HG03095 (cell line): ENCODE data around the gene RPS6KA1.
"Not testable (repeated sequence)": the region's sequence is repeated elsewhere in the genome, so short reads cannot be mapped to it uniquely, and the experiment has no call there.

Source experiments
- ATAC-seq: cut with Tn5 transposase; IDR thresholded peaks from one replicate; pipeline ENCODE4 v1.9.1; 2021; ENCODE audit warnings: moderate library complexity; ENCODE audit not compliant: unreplicated experiment

The RPS6KA1 gene

GRCh38 chr1:26529655-26530409, at the start of gene RPS6KA1:
TSS of gene RPS6KA1 (plus strand) at chr1:26529761. CDS start at chr1:26529921, 160 bp downstream.
- ATAC-seq: peak; percentile 83

- ATAC-seq: no peak
Observed at GRCh38 chr1:26482921-26483320, 46.6 kb upstream of the RPS6KA1 start.

DNA sequence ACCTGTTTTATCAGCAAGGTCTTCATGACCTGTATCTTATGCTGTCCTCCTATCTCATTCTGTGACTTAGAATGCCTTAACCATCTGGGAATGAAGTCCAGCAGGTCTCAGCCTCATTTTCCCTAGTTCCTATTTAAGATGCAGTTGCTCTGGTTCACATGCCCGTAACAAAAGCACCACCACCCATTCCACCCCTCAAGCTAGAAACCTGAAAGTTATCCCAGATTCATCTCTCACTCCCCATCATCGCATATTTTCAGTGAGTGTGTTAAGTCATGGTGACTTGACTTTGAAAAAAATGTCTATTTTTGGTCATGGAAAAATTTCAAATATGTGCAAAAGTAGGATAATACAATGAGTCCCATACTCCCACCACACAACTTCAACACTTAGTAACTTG, 45.6 kb upstream of the RPS6KA1 start:
- ATAC-seq: no peak

GRCh38 chr1:26490155-26490554, 39.4 kb upstream of the RPS6KA1 start:
- ATAC-seq: no peak

- ATAC-seq: no peak
Observed at GRCh38 chr1:26493267-26493666, 36.3 kb upstream of the RPS6KA1 start.

GRCh38 chr1:26493938-26494337, 35.6 kb upstream of the RPS6KA1 start:
- no peak for ATAC-seq

DNA sequence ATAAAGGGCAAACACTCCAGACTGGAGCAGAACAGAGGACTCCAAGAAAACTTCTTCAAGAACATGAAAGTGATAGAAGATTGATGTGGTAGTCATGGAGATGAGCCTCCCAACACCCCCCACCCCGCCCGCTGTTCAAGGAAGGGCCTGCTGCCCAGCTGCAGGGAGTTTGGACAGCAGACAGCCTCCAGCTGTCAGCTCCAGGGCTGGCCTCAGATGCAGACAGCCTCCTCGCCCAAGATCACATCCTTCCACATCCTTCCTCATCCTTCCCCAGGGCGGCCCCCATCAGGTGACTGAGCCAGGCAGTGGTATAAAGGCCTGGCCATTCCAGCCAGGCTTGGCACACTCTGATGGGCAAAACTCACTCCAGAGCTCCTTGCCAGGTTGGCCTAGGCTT, 32.7 kb upstream of the RPS6KA1 start:
- no peak for ATAC-seq

DNA sequence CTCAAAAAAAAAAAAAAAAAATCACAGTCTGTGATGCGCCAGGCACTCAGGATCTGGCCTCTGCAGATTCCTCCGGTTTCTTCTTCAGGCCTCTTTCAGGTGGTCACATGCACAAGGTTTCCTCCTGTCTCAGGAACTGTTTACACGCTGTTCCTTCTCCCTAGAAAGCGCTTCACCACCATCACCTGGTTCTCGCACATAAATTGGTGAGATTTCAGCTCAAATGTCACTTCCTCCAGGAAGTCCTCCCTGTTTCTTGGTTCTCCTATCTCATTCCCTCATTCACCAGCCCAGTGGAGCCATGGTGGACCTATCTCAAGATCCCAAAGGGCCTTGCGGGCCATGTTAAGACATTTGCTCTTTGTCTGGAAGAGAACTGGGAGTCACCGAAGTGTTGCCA, 30.7 kb upstream of the RPS6KA1 start:
- ATAC-seq: no peak

DNA sequence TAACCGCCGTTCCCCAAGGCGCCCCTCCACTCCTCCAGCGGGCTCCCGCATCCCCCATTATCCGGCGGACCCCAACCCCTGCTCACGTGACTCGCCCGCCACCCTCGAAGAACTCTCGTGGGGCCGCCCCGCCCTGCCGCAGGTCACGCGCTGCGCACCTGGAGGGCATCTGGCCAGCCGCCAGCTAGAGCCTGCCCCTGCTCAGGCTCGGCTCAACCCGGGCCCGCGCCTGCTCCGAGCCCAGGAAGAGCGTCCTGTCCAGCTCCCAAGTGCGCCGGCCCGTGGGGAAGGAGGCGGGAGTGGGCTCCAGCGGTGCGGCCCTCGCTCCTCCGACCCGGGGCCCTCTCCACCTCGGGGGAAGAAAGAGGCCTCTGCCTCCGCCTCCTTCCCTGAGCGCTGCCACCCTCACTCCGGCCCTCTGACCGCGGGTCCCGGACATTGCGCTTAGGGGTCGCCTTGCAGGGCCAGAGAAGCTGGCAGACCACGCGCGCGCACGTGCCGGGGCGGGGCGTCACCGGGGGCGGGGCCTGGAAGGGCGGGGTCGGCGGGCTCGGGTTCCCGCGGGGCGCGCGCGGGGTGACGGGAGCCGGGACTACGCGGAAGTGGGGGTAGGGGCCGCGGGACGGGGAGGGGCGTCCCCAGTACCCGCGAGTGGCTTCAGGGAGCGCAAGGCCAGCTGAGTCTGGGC, 28.9 kb upstream of the RPS6KA1 start:
- peak; percentile 45 for ATAC-seq

DNA sequence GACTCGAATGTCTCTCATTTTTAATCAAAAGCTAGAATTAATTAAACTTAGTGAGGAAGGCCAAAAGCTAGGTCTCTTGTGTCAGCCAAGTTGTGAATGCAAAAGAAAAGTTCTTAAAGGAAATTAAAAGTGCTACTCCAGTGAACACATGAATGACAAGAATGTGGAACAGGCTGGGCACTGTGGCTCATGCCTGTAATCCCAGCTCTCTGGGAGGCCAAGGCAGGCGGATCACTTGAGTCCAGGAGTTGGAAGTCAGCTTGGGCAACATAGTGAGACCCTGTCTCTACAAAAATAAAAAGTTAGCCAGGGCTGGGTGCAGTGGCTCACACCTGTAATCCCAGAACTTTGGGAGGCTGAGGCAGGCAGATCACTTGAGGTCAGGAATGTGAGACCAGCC, 18.9 kb upstream of the RPS6KA1 start:
- ATAC-seq: not testable (repeated sequence)

DNA sequence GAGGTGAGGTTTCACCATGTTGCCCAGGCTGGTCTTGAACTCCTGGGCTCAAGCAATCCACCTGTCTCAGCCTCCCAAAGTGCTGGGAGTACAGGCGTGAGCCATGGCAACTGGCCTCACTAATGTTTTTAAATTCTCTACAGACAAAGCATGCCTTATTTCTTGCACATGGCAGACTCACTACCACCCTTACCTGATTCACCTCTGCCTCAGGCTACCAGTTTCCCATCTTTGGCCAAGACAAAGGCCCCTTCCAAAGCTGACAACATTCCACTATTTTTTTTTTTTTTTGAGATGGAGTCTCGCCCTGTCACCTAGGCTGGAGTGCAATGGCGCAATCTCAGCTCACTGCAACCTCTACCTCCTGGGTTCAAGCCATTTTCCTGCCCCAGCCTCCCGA, 13.7 kb upstream of the RPS6KA1 start:
- not testable (repeated sequence) for ATAC-seq

DNA sequence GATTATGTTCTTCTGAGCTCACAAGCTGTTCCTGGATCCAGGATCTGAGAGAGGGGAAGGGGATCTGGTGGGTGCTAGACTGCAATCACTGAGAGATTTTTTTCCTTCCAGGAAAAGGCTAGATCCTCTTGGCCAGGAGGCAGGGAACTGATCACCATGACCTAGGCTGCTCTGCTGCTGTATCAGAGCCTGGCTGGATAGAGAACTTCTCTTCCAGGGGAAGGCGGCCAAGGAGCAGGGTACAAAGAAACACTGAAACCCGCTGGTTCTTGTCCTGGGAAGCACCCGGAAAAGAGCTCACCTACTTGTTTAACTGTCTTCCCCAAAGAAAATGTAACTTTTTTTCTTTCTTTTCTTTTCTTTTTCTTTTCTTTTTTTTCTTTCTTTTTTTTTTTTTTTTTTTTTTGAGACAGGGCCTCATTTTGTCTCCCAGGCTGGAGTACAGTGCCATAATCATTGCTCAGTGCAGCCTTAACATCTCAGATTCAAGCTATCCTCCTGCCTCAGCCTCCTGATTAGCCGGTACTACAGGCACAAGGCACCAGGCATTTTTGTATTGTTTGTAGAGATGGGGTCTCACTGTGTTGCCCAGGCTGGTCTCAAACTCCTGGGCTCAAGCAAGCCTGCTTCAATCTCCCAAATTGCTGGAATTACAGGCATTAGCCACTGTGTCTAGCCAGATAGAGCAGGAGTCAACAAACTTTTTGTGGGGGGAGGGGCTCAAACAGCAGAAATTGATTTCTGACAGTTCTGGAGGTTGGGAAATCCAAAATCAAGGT, 12.4 kb upstream of the RPS6KA1 start:
- no peak for ATAC-seq

DNA sequence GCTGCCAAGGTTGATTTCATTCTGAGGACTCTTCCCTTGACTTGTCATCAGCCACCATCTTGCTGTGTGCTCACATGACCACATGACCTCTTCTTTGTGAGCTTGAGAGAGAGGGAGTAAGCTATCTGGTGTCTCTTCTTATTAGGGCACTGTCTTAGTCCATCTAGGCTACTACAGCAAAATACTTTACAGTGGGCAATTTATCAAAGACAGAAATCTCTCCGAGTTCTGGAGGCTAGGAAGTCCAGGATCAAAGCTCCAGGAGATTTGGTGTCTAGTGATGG, 11.9 kb upstream of the RPS6KA1 start:
- no peak for ATAC-seq

DNA sequence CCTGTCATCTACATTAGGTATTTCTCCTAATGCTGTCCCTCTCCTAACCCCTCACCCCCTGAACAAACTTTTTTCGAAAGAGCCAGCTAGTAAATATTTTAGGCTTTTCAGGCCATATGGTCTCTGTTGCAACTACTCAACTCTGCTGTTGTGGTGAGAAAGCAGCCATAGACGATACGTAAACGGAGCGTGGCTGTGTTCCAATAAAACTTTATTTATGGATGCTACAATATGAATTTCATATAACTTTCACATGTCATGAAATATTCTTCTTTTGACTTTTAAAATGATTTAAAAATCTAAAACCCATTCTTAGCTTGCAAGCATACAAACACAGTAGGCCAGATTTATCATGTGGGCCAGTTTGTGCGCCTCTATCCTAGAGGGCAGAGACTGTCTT, 11.2 kb upstream of the RPS6KA1 start:
- ATAC-seq: no peak

- no peak for ATAC-seq
Observed at GRCh38 chr1:26520339-26520738, 9.2 kb upstream of the RPS6KA1 start.

DNA sequence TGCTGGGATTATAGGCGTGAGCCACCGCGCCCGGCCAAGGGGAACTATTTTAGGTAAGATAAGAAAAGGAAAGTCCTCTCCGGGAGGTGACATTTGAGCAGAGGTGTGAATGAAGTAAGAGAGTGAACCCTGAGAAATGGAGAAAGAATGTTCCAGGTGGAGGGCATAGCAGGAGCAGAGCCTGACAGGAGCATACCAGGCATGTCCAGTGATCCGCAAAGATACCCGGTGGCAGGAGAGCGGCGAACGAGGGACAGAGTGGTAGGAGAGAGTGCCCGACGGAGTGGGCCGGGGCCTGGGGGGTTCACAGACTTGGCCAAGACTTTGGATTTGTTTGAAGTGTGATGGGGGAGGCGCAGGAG, 7.9 kb upstream of the RPS6KA1 start:
- ATAC-seq: no peak

DNA sequence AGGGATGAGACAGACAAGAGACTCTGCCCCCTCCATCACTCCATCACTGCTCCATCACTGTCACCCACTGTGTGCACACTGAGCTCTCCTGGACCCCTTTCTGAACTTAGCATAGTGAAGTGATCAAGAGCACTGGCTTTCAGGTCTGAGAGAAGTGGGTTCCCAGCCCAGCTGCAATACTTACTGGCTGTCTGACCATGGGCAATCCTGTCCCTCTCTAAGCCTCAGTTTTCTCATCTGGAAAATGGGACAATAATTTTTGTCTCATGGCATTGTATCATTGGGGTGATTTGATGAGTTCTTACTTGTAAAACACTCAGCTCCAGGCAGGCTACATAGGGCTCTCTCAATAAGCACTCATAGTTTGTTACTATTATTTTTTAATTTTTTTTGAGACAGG, 7.5 kb upstream of the RPS6KA1 start:
- no peak for ATAC-seq

GRCh38 chr1:26524181-26524580, 5.4 kb upstream of the RPS6KA1 start:
- no peak for ATAC-seq

- no peak for ATAC-seq
Observed at GRCh38 chr1:26526287-26526686, 3.3 kb upstream of the RPS6KA1 start.

- ATAC-seq: peak; percentile 12
Observed at GRCh38 chr1:26529405-26529654, 231 bp upstream of the RPS6KA1 start.

- no peak for ATAC-seq
Observed at GRCh38 chr1:26530410-26530894, 891 bp downstream of the RPS6KA1 start.

GRCh38 chr1:26530895-26531598, 1.5 kb downstream of the RPS6KA1 start:
- ATAC-seq: no peak
